Jurkat, Clone E6-1 (cell line): ENCODE data around the gene CYB561.

ENCODE experiments used
- DNase-seq: peaks from one replicate; pipeline ENCODE4 v3.0.0-alpha.2; 2011; ENCODE audit warnings: low read depth, low spot score
- H3K4me3 ChIP-seq: 2 replicates; pipeline ENCODE4 v1.5.1; 2011; ENCODE audit warnings: mild to moderate bottlenecking, low read length, control low read depth, moderate library complexity

CYB561 gene

DNA sequence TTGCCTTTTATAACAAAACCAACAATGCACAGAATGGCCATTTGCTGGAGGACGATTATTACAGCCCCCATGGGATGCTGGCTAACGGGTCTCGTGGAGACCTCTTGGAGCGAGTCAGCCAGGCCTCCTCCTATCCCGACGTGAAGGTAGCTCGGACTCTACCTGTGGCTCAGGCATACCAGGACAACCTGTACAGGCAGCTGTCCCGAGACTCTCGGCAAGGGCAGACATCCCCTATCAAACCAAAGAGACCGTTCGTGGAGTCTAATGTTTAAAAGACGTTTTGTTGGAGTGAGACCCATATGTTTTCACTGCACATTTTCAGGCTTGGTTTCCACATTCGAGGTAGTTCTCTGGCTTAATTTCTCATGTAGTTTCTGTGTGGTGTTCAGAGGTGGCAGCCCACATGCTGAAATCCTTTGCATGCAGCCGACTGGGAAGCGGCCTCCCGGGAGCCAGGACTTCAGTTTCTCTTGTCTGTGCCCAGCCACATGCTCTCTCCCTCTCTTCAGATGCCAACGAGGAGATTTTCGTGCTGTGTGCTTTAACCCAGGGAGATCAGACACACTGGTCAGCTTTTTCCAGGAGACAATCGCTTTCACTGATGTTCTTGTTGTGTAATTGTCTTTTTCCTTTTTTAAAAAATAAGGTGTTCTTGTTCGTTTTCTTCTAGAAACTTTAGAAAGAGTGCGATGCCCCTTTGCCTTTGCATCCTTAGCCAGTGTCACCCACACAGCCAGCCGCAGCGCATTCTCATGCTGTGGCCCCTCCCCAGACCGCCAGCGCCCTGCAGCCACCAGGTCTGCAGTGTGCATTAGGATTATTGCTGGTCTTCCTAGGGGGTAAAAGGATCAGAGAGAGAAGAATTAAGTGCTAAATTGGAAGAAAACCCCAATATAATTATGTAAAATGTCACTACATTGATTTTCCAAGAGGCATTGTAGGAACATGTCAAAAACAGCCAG is 24.1 kb downstream of the CYB561 start:
- DNase-seq, result no peak
- no peak overlapping the region for H3K4me3 ChIP-seq

- no peak for DNase-seq
Measured at GRCh38 chr17:63420868-63421680, 25.0 kb downstream of the CYB561 start.

GRCh38 chr17:63419949-63420867 is 25.9 kb downstream of the CYB561 start:
- peak; percentile 66 for DNase-seq
- no peak overlapping the region; the same call in 1 of the 2 replicates for H3K4me3 ChIP-seq

More at GRCh38 chr17:63420868-63421680, 25.0 kb downstream of the CYB561 start:
- H3K4me3 ChIP-seq, result no peak overlapping the region

DNA sequence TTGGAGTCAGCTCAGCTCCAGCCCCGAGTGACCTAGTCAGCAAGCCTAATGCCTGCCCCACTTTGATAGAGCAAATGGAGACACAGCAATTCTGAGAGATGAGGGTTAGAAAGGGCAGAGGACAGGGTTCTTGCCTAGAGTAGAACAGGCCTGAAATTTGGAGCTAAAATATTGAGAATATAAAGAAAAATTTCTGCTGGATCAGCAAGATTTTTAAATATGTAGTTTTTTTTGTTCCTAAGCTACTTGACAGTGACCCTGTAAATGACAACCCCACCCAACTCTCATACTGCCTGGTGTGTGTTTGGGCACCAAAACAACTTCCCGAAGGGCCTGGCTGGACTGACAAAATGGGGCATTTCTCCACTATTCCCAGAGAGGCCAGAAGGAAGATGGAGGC is 26.7 kb downstream of the CYB561 start:
- DNase-seq, result no peak
- H3K4me3 ChIP-seq, result no peak overlapping the region

GRCh38 chr17:63418540-63418939 is 27.6 kb downstream of the CYB561 start:
- H3K4me3 ChIP-seq, result no peak overlapping the region
- no peak for DNase-seq

GRCh38 chr17:63414222-63414621 is 31.9 kb downstream of the CYB561 start:
- no peak overlapping the region for H3K4me3 ChIP-seq
- DNase-seq, result no peak

DNA sequence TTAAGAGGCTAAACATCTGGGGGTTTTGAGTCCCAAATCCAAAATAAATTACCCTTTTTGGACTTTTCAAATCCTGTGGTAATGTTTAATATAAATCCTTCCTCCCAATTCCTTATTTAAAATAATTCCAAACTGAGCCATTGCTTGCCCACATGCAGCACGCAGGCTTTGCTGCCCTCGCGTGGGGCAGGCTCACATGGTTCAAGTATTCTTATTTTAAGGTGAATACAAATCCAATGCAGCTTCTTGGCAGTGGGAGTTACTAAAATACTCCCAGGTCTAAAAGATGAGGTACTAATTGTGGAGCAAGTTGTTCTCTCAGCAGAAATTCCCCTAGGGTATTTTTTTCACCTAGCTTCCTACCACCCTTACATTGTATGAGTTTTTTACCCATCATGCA is 33.0 kb downstream of the CYB561 start:
- DNase-seq, result no peak
- no peak overlapping the region for H3K4me3 ChIP-seq

- no peak for DNase-seq
- no peak overlapping the region for H3K4me3 ChIP-seq
Measured at GRCh38 chr17:63412234-63412633, 33.9 kb downstream of the CYB561 start.

DNA sequence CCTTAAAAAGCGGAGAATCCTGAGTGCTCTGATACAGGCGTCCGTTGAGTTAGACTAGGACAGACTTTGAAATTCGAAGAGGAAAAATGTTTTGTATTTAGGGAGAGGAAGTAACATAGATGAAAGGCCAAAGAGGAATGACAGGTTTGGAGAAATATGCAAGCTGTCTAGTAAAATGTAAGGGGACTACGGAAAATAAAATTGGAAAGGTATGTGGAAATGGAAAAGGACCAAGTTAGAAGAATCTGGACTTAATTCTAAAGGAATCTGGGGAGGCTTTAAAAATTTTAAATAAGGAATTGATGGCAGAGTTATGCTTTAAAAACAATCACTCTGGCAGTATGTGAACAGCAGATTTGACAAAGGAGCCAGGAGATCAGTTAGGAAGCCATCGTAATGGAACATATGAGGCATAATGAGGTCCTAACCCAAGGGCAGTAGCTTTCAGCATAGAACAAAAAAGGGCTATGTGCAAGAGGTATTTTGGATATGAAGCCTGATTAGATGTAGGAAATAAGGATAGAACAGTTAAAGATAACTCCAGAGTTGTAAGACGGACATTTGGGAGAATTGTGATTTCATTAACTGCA is 38.3 kb downstream of the CYB561 start:
- H3K4me3 ChIP-seq, result no peak overlapping the region
- no peak for DNase-seq

- H3K4me3 ChIP-seq, result no peak overlapping the region
- DNase-seq, result peak; percentile 81
Measured at GRCh38 chr17:63406689-63407330, 39.3 kb downstream of the CYB561 start.

GRCh38 chr17:63405741-63406261 is 40.3 kb downstream of the CYB561 start:
- peak; percentile 58 for DNase-seq
- H3K4me3 ChIP-seq, result no peak overlapping the region

- no peak for DNase-seq
- H3K4me3 ChIP-seq, result no peak overlapping the region
Measured at GRCh38 chr17:63405020-63405419, 41.1 kb downstream of the CYB561 start.

DNA sequence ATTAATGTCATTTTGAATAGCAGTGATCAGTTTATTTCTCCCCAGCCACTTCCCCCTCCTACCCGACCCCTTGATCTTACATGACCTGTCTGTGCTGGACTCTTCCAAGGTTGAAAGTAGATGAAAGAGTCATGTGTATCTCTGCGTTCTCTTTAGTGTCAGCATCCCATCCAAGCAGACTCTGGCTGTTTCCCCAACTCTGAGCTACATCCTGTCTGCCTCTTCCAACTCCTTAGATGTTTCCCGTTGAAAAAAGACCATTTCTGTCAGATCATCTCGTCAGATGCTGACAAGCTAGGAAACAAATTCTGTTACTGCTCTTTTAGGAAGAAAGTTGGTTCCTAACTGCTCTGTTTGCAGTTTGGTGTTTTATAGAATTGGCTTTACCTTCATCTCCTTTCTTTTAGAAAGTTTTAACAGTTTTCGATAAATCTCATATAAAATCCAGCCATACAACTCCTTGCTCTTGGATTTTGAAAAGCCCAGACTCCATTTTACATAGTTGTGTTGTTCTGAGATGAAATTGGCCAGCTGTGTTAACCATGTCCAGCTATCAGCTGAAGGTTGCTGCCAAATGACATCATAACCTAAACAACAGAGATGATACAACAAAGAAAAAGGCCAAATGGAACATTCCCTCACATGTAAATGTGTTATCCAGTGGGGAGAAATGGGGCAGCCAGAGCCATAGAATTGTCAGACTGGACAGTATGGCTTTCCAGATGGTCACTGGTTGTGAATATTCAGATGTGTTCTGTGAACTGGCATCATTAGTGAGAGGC is 43.5 kb downstream of the CYB561 start:
- no peak for DNase-seq
- no peak overlapping the region for H3K4me3 ChIP-seq

DNA sequence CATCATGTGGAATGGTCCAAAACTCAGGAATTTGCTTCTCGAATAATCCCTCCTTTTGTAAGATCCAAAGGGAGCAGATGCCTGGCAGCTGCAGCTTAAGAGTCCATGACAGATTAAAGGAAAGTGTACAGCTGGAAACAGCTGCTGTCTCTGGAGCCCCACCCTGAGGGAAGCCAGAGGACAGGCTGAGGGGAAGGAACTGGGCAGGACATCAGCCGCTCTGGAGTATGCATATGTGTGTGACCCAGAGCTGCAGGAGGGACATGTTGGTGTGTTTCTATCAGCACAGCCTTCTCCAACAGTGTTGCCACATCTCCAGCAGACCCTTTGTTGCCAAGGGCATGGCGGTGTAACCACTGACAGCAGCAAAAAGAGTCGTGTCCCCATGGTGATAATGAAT is 46.2 kb downstream of the CYB561 start:
- no peak overlapping the region for H3K4me3 ChIP-seq
- DNase-seq, result no peak

- no peak for DNase-seq
- H3K4me3 ChIP-seq, result no peak overlapping the region
Measured at GRCh38 chr17:63399316-63399715, 46.8 kb downstream of the CYB561 start.

DNA sequence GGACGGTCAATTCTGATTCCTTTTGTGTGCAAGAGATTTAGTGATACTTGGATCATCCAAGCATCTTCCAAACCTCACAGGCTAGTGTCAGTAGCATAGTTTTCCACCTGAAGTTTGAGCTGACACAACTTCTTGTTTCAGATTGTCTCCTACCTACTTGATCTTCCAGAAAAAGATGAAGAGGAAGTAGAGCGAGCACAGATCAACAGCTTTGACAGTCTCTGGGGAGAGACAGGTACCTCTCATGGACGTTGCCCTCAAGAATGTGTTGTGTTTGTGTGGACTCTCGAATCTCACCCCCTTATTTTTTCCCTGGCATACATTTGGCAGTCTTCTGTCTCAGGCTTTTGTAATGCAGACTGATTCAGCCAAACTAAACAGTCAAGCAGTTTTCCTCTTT is 47.4 kb downstream of the CYB561 start:
- no peak overlapping the region for H3K4me3 ChIP-seq
- DNase-seq, result no peak

GRCh38 chr17:63395075-63395805 is 50.9 kb downstream of the CYB561 start:
- DNase-seq, result no peak
- H3K4me3 ChIP-seq, result no peak overlapping the region
